GM19025 (cell line): ENCODE data around the gene SLC45A1.
"Not testable (repeated sequence)": the region's sequence is repeated elsewhere in the genome, so short reads cannot be mapped to it uniquely, and the experiment has no call there.

Experiments
- ATAC-seq: cut with Tn5 transposase; IDR thresholded peaks from one replicate; pipeline ENCODE4 v1.9.1; 2021; ENCODE audit warnings: mild to moderate bottlenecking, low read depth, moderate library complexity; ENCODE audit not compliant: unreplicated experiment

SLC45A1 gene

DNA sequence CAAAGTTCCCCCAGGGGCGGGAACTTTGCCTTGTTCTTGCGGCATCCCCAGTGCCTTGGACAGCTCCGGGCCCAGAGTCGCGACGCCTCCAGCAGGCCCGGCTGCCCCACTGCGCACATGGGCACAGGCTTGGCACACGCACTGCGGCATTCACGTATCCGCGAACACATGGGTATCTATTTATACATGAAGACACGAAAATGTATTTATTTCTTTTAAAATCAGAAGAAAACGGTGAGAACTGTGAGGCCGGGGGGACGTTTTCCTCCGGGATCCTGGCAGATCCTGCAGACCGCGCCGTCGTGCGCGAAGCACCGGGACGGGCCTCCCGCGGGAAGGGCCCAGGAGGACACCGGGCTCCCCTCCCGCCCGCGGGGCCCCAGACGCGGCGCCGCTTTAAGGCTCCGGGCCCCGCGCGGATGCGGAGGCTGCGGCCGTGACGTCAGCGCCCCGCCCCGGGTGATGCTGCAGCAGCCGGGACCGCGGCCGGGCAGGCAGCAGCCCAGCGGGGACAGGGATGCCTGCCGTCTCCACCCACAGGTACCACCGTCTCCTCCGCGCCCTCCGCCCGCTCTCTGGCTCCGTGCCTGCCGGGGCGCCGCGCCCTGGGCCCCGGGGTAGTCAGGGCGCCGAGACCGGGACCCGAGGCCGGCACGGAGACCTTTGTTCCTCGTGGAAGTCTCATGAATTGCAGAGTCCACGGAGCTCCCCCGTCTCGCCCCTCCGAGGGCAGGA, at the start of gene SLC45A1:
Gene SLC45A1 (plus strand): TSS at position 468 of the 735 bp plus-strand sequence. CDS start 6,216 bp downstream, outside the sequence.
- ATAC-seq: peak; percentile 73

DNA sequence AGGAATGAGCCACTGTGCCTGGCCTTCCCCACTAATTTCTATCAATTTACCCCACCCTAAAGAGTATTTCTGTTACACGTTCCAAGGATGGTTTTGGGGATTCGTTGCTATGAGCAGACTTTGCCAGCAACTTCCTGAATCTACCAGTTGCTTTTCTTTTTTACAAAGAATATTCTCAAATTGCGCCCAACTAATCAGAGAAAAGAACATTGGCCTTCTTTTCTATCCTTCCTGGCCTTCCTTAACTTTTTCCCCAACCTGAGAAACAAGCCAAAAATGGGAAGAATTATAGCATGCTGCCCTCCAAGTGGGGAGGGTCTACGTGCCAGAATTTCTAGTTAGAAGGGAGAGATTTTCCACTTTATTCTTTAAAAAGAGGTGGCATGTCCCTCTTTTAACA, 44.9 kb upstream of the SLC45A1 start:
- no peak for ATAC-seq

DNA sequence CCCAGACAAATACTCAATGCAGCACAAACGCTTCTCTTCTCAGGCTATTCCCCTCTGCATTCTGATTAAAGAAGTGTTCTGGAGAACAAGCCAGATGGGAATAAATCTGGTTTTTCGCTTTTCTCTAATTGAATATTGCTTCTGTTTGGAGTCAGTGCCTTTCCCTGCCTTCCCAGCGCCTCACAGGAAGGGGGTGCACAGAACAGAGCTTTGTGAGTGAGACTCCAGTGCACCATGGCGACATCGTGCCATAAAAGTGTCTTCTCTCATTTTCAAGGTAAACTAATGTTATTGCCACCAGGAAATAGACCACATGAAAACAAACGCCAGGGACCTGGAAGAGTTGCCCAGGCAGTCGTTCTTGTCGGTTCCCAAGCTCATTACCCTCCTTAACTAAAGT, 43.6 kb upstream of the SLC45A1 start:
- no peak for ATAC-seq

DNA sequence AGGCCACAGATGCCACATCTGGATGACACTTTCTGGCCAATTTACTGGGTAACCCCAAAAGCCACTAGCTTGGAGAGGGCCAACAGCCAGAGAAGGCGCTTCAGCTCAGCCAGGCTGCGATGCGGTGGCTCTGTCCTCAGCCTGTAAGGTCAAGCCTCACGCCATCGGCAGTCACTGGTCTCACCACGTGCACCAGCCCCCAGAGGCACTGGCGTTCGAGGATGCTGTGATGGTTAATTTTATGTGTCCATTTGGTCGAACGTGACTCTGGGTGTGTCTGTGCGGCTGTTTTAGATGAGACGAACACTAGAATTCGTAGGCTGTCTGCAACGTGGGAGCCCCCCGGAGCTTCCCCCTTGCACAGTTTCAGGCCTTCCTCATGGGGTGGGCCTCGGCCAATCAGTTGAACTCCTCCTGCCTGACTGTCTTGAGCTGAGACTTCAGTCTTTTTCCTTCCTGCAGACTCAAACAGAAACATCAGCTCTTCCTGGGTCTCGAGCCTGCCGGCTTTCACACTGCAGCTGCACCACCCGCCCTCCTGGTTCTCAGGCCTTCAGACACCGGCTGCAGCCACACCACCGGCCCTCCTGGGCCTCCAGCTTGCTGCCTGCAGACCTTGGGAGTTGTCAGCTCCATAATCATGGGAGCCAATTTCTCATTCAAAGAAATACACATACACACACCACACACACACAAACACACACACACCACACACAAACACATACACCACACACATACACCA, 41.6 kb upstream of the SLC45A1 start:
- no peak for ATAC-seq

DNA sequence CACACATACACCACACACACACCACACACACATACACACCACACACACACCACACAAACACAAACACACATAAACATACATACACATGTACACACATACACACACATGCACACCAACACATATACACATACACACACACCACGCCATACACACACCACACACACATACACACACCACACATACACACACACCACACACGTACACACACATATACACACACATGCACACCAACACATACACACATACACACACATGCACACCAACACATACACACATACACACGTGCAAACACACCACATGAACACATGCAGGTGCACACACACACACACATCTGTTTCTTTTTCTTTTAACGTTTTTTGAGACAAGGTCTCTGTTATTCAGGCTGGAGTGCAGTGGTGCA, 41.0 kb upstream of the SLC45A1 start:
- no peak for ATAC-seq

DNA sequence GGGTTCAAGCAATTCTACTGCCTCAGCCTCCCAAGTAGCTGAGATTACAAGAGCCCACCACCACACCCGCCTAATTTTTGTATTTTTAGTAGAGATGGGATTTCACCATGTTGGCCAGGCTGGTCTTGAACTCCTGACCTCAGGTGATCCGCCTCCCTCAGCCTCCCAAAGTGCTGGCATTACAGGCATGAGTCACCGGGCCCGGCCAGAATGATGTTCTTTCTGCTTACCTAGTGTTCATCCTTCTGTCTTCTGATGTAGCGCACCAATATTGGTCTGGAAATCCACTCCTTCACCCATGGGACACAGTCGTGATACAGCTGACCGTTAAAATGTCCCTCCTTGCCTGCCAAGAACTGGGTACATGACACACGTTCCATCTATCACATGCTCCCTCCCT, 39.2 kb upstream of the SLC45A1 start:
- ATAC-seq: not testable (repeated sequence)

DNA sequence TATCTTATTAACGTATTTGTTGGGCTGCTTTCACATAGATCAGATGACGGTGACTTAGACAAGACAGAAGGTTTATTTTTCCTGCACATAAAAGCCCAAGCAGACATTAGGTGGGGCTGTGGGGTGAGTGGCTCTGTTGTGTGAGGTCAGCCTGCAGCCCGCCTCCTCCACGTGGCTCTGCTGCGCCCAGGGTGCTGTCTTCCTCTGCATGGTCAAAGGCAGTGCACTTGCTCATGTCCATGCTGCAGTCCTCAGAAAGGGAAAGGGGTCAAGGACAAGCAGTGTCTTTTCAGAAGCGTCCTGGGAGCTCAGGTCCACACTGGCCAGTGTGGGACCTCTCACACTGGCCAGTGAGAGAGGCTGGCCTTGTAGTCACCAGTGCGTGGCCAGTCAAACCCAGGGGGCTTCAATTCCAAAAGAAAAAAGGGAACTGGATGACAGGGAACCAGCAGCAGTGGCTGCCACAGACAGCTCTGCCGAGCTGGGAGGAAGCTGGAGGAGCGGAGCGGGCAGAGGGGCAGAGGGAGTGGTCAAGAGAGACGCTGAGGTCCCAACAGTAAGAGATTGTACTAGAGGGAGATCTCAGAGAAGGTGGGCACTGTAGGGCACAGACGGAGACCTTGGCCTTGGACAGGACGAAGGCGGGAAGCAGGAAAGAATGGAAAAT, 35.9 kb upstream of the SLC45A1 start:
- no peak for ATAC-seq

DNA sequence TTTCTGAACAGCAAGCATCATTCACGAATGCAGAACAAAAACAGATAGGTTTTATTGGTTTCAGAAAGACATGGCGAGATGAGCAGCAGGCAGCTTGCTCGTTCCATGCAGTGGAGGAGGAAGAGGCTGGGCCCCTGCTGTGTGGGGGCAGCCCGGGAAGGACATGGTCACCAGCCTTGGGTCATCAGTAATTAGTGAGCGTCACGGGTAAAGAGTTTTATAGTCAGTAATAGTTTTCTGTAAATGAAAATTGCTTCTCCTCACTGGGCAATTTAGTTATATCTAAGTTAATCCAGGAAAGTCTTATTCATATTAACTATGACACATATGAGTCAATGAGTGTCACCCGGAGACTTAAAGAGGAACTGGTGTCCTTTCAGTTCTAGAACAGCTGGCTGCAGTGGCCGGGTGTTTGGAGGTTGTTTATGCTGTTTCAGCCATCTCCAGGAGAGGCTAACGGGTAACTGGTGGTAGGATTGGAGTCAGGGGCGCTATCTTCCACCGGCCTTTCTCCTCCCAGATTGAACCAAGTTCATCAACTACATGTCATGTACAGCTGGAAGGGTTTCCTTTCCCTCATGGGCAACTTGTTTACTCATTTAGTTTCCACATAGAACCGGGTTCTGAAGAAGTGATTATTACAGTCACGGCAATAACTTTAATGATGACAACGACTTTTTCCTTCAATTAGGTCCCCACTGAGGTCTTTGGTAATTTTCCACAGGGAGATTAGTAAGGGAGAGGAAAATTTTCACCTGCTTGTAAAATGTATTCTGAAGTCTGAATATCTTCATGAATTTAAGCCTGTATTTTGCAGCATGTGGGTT, 34.6 kb upstream of the SLC45A1 start:
- ATAC-seq: peak; percentile 87

DNA sequence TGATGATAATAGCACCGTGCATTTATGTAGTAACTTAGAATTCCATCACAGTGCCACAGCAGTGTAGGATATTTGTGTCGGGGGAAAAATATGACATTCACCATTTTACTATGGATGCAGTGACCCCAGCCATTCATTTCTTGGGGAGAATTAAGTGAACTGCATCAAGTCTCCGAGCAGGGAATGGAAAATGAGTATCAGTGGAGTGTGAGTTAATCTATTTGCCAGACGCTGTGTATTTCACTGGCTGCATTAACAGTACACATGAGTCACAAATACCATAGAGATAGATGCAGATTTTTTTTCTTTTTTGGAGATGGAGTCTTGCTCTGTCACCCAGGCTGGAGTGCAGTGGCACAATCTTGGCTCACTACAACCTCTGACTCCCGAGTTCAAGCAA, 33.8 kb upstream of the SLC45A1 start:
- ATAC-seq: no peak

DNA sequence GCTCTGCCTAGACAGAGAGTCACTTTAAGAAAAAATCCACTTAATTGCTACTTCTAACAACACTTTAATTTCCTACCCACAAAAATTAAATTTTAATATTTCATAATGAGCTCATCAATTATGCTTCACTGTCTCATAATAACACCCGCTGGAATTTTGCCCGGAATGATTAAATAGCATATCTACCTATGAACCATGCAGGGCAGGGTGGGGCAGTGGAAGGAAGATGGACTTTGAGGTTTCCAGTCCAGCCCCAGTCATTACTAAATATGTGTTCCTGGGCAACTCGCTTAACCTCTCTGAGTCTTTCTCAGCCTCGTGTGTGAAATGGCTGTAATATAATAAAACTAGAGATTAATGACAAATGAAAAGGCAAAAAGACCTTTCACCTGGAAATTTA, 32.8 kb upstream of the SLC45A1 start:
- no peak for ATAC-seq

DNA sequence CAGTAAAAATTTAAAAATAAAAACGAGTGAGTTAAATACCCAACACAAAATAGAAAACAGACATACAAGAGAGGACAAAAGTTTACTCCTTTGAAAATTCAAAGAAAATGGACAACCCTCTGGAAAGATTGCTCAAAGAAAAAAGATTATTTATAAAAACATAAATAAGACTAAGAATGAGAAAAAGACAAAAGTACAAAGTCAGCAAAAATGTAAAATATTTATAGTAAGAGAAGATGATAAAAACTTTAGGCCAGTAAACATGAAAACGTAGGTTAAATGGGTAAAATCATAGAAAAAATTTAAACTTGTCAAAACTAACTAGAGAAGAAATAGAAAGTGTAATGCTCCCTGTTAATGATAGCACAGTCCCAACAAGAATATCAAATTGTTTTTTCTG, 31.9 kb upstream of the SLC45A1 start:
- ATAC-seq: no peak

DNA sequence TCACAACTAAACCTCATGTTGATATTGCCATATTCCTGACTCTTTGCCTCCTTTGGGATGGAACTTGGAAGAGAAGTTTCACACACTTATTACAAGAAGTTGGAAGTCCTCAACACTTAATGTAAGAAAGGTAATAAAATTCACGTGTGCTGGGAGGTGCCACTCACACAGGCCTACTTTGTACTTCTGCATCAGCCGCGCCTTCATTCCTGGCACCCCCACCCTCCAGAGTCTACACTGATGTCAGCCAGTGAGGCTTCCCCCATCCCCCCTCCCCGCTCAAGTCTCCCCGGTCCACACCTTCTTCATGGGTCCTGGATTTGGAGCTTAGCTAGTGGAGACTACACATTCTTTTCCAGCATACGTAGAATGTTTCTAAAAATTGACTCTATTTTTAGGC, 24.8 kb upstream of the SLC45A1 start:
- ATAC-seq: no peak

DNA sequence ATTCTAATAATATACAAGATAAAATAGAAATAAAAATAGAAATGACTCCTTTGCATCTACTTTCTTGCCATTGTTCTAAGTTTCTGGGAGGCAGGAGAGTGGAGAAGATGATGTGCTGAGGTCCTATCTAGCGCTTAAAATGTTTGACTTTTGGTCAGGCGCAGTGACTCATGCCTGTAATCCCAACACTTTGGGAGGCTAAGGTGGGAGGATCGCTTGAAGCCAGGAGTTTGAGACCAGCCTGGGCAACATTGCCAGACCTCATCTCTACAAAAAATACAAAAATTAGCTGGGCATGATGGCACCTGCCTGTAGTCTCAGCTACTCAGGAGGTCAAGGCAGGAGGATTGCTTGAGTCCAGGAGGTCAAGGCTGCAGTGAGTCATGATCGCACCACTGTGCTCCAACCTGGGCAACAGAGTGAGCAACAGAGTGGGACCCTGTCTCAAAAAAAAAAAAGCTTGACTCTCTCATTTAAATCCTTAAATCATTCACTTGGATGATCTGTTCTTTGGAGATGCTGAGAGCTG, 24.2 kb upstream of the SLC45A1 start:
- no peak for ATAC-seq

DNA sequence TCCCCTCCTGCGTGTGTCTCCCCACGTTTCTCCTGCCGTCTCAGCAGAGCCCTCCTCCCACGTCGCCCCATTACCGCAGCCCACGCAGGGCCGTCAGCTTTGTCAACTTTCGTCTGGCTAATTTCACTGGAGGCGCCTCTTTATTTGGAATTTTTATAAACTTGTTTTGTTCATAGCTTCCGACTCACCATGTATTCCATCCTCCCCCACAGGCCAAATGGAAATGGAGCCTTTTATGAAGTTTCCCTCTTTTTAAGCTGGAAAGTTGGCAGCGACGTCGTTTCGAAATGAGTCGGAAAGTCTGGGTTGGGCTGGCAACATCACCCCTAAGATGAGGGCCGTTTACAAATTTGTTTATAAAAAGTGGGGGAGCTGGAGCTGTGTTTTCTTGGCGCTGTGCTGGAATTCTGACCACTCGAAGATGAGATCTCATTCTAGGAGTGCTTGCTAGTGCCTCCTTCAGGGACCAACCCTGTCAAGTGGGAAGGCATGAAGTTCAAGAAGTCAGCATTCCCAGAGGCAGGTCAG, 23.7 kb upstream of the SLC45A1 start:
- no peak for ATAC-seq

DNA sequence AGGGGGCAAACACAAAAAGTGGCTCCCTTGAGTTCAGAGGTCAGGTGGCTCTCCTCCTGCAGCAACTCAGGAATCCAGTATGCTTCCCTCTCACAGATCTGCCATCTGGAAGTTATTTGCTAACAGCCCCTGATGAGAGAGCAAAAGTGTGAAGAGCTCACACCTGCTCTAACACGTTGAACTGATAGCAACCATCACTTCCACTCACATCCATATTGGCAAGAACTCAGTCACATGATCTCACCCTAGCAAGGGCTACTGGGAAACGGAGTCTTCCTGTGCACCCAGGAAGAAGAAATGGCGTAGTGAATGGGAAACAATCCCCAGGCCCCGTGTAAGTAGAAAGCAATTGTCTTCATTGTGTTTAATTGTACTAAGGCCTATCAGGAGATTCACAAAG, 20.7 kb upstream of the SLC45A1 start:
- ATAC-seq: no peak

DNA sequence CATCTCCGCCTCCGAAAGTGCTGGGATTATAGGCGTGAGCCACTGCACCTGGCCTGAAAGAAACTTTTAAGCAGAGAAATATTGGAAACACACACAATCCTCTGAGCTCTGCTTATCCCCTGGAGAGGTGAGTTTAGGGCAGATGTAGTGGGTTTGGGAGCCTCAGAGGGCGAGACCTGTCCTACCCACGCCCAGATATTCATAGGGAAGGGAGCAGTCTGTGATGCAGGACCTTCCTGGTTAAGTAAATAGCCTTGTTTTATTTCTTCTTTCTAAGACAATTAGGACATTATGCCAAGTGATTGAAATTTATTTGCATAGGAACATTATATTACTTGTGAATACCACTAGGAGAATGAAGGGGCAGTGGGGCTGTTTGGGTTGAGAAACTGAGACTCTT, 18.0 kb upstream of the SLC45A1 start:
- ATAC-seq: no peak

DNA sequence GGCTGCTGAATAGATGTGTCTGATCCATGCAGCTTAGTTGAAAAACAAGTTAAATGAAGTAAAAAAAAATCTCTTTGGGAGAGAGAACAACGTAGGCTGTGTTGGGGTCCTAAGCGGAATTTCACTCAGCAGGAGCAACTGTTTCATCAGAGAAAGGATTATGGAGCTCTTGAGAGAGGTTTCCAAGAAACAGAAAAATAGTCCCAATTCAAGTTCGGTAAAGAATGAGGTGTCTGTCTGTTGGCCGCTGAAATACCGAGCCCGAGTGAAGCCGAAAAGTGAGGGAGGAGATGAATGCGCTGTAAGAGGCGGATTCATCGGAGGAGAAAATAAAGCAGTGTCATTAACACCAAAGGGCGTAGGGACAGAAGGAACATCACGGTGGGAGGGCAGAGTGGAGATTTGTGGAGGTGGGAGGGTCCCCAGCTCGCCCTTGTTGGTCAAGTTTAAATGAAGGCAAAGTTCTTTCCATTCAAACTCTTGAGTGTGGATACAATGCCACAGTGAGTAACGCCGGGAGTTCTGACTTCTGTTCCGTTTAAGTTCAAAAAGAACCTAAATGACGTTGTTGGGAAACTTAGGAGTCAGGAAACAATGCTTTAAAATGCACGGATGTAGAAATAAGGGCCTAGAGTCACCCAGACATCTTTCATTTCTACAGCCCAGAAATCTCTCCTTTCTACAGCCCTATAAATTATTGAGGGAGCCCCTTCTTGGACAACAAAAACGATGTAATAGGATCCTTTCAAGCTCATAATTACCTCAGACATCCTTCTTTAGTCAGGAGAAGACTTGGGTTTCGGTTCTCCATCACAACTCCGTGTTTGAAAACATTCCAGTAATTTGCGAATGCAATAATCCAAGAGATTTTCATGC, 15.6 kb upstream of the SLC45A1 start:
- no peak for ATAC-seq

DNA sequence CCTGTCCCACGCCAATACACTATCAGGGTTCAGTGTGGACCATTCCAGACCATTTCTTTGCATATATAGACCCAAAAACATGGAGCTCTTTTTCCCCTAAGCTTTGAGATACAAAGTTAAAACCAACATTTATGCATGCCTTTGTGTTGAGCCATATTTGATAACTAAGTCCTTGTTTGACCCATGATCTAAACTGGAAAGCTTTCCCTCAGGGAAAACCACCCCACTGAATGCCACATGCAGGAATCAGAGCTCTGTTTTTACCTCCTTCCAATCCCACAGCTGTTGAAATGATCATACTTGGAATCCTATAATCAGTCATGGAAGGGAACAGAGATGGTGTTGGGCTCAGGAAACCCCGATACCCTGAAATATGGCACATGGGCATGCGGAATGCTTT, 14.8 kb upstream of the SLC45A1 start:
- no peak for ATAC-seq

DNA sequence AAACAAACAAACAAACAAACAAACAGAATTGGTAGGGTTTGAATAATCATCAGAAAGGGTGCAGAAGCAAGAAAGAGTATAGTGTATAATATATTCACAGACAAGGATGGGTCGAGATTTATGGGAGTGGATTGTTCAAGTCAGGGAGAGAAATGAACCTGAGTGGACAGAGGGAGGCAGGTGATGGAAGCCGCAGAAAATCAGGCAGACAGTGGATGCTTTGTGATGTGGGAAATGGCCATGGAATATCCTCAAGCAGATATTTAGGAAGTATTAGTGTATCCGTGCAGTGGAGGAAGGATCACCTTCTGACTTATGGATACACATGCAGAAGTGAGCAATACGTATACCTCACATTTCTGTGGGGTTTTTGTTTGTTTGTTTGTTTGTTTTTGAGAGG, 14.0 kb upstream of the SLC45A1 start:
- no peak for ATAC-seq
